Mucosa of stomach (tissue), 1 donor: ENCODE results near the gene AP3S1.
A peak's percentile ranks its signal among the peaks of the same experiment; 100 is the strongest.
"Not testable (repeated sequence)": the region's sequence is repeated elsewhere in the genome, so short reads cannot be mapped to it uniquely, and the experiment has no call there.

Experiments
- H3K27me3 ChIP-seq: one replicate; pipeline ENCODE4 v1.7.0; 2013; ENCODE audit warnings: mild to moderate bottlenecking, low read length; ENCODE audit not compliant: control insufficient read depth, insufficient read depth
- H3K36me3 ChIP-seq: one replicate; pipeline ENCODE4 v1.7.0; 2013; ENCODE audit warnings: low read length; ENCODE audit not compliant: control insufficient read depth, insufficient read depth
- H3K4me1 ChIP-seq: one replicate; pipeline ENCODE4 v1.7.0; 2013; ENCODE audit warnings: mild to moderate bottlenecking, low read length; ENCODE audit not compliant: control insufficient read depth, insufficient read depth
- H3K4me3 ChIP-seq: one replicate; pipeline ENCODE4 v1.7.0; 2013; ENCODE audit warnings: low read length
- H3K9ac ChIP-seq: one replicate; pipeline ENCODE4 v1.7.0; 2013; ENCODE audit warnings: mild to moderate bottlenecking, low read length, moderate library complexity
- H3K9me3 ChIP-seq: one replicate; pipeline ENCODE4 v1.7.0; 2013; ENCODE audit warnings: mild to moderate bottlenecking, low read length, moderate library complexity; ENCODE audit not compliant: control insufficient read depth
- donor health status: Pancreatic carcinoma.

AP3S1 gene

GRCh38 chr5:115841382-115842088 is at the start of gene AP3S1, which contains the start of gene ATG12:
Gene AP3S1 (plus strand): TSS chr5:115841935. CDS start chr5:115842038, 103 bp downstream.
Gene ATG12 (minus strand): TSS chr5:115841565. CDS start chr5:115841552, 13 bp downstream.
- Histone ChIP-seq H3K27me3 (no peaks in the 10 kb centered on the region), H3K9ac (peak within 1 kb of the TSS; percentile 91), H3K36me3 (no peaks in the 10 kb centered on the region), H3K4me1 (peaks cover 25% of the 10 kb centered on the region), H3K9me3 (no peaks in the 10 kb centered on the region), H3K4me3 (peak within 1 kb of the TSS; percentile 88)

GRCh38 chr5:115795700-115796099 is 46.0 kb upstream of the AP3S1 start:
- no peaks in the 10 kb centered on the region for H3K4me1 ChIP-seq
- H3K9me3 ChIP-seq: no peaks in the 10 kb centered on the region
- no peak overlapping the region for H3K9ac ChIP-seq
- H3K36me3 ChIP-seq: no peaks in the 10 kb centered on the region
- no peak overlapping the region for H3K4me3 ChIP-seq
- no peaks in the 10 kb centered on the region for H3K27me3 ChIP-seq

GRCh38 chr5:115796656-115797055 is 45.1 kb upstream of the AP3S1 start:
- H3K4me3 ChIP-seq: no peak overlapping the region
- no peaks in the 10 kb centered on the region for H3K36me3 ChIP-seq
- no peaks in the 10 kb centered on the region for H3K9me3 ChIP-seq
- no peak overlapping the region for H3K9ac ChIP-seq
- no peaks in the 10 kb centered on the region for H3K4me1 ChIP-seq
- no peaks in the 10 kb centered on the region for H3K27me3 ChIP-seq

- H3K4me1 ChIP-seq: no peaks in the 10 kb centered on the region
- no peak overlapping the region for H3K4me3 ChIP-seq
- H3K27me3 ChIP-seq: no peaks in the 10 kb centered on the region
- H3K9ac ChIP-seq: no peak overlapping the region
- no peaks in the 10 kb centered on the region for H3K9me3 ChIP-seq
- H3K36me3 ChIP-seq: no peaks in the 10 kb centered on the region
Measured at GRCh38 chr5:115798252-115798651, 43.5 kb upstream of the AP3S1 start.

GRCh38 chr5:115800108-115800507 is 41.6 kb upstream of the AP3S1 start:
- H3K27me3 ChIP-seq: no peaks in the 10 kb centered on the region
- H3K36me3 ChIP-seq: no peaks in the 10 kb centered on the region
- no peaks in the 10 kb centered on the region for H3K4me1 ChIP-seq
- no peak overlapping the region for H3K9ac ChIP-seq
- no peaks in the 10 kb centered on the region for H3K9me3 ChIP-seq
- H3K4me3 ChIP-seq: no peak overlapping the region

GRCh38 chr5:115801152-115801551 is 40.6 kb upstream of the AP3S1 start:
- Histone ChIP-seq H3K4me1 (no peaks in the 10 kb centered on the region), H3K9ac (no peak overlapping the region), H3K9me3 (no peaks in the 10 kb centered on the region), H3K36me3 (no peaks in the 10 kb centered on the region), H3K4me3 (no peak overlapping the region), H3K27me3 (no peaks in the 10 kb centered on the region)

GRCh38 chr5:115801984-115802383 is 39.8 kb upstream of the AP3S1 start:
- Histone ChIP-seq H3K4me1 (no peaks in the 10 kb centered on the region), H3K9me3 (no peaks in the 10 kb centered on the region), H3K27me3 (no peaks in the 10 kb centered on the region), H3K4me3 (no peak overlapping the region), H3K9ac (no peak overlapping the region), H3K36me3 (no peaks in the 10 kb centered on the region)

- no peaks in the 10 kb centered on the region for H3K9me3 ChIP-seq
- no peak overlapping the region for H3K4me3 ChIP-seq
- H3K9ac ChIP-seq: no peak overlapping the region
- no peaks in the 10 kb centered on the region for H3K36me3 ChIP-seq
- no peaks in the 10 kb centered on the region for H3K4me1 ChIP-seq
- no peaks in the 10 kb centered on the region for H3K27me3 ChIP-seq
Measured at GRCh38 chr5:115806986-115807653, 34.6 kb upstream of the AP3S1 start.

GRCh38 chr5:115807654-115808052 is 34.1 kb upstream of the AP3S1 start:
- H3K9me3 ChIP-seq: no peaks in the 10 kb centered on the region
- no peaks in the 10 kb centered on the region for H3K4me1 ChIP-seq
- no peaks in the 10 kb centered on the region for H3K36me3 ChIP-seq
- no peak overlapping the region for H3K4me3 ChIP-seq
- no peaks in the 10 kb centered on the region for H3K27me3 ChIP-seq
- no peak overlapping the region for H3K9ac ChIP-seq

GRCh38 chr5:115808066-115808465 is 33.7 kb upstream of the AP3S1 start:
- H3K36me3 ChIP-seq, H3K9ac ChIP-seq, H3K9me3 ChIP-seq, H3K4me3 ChIP-seq, H3K27me3 ChIP-seq, H3K4me1 ChIP-seq: not testable (repeated sequence)

- Histone ChIP-seq H3K27me3 (peaks cover 17% of the 10 kb centered on the region), H3K9me3 (no peaks in the 10 kb centered on the region), H3K36me3 (no peaks in the 10 kb centered on the region), H3K4me1 (no peaks in the 10 kb centered on the region), H3K9ac (no peak overlapping the region), H3K4me3 (no peak overlapping the region)
Measured at GRCh38 chr5:115809946-115810345, 31.8 kb upstream of the AP3S1 start.

GRCh38 chr5:115810761-115811160 is 31.0 kb upstream of the AP3S1 start:
- H3K27me3 ChIP-seq: peaks cover 25% of the 10 kb centered on the region
- H3K9me3 ChIP-seq: no peaks in the 10 kb centered on the region
- peaks cover 3% of the 10 kb centered on the region for H3K4me1 ChIP-seq
- H3K4me3 ChIP-seq: no peak overlapping the region
- no peak overlapping the region for H3K9ac ChIP-seq
- H3K36me3 ChIP-seq: no peaks in the 10 kb centered on the region
